C4-2B (cell line): Measurements from ENCODE around the gene SLC2A10.

Source experiments
- ZFX ChIP-seq: fragments of 450-650 bp; IDR thresholded peaks from 2 replicates; pipeline ENCODE4 v1.6.1; 2017
- TF ChIP-seq, protein P1 (sequence below): fragments of 450-650 bp; conservative IDR thresholded peaks from 2 replicates; pipeline ENCODE4 v1.5.1; 2017; ENCODE audit warnings: mild to moderate bottlenecking

GRCh38 chr20:46665602-46666001 is 43.8 kb upstream of the SLC2A10 start:
- TF ChIP-seq, protein P1, sequence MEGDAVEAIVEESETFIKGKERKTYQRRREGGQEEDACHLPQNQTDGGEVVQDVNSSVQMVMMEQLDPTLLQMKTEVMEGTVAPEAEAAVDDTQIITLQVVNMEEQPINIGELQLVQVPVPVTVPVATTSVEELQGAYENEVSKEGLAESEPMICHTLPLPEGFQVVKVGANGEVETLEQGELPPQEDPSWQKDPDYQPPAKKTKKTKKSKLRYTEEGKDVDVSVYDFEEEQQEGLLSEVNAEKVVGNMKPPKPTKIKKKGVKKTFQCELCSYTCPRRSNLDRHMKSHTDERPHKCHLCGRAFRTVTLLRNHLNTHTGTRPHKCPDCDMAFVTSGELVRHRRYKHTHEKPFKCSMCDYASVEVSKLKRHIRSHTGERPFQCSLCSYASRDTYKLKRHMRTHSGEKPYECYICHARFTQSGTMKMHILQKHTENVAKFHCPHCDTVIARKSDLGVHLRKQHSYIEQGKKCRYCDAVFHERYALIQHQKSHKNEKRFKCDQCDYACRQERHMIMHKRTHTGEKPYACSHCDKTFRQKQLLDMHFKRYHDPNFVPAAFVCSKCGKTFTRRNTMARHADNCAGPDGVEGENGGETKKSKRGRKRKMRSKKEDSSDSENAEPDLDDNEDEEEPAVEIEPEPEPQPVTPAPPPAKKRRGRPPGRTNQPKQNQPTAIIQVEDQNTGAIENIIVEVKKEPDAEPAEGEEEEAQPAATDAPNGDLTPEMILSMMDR: no peak
- no peak for TF ChIP-seq ZFX
